GM18505 (cell line): ENCODE measurements around the gene COL1A2.

ENCODE experiments used
- ATAC-seq: cut with Tn5 transposase; IDR thresholded peaks from one replicate; pipeline ENCODE4 v1.9.1; 2021; ENCODE audit not compliant: unreplicated experiment
- POLR2A ChIP-seq: IDR thresholded peaks from 4 replicates; pipeline ENCODE4 v1.6.1; 2011; ENCODE audit warnings: borderline replicate concordance; ENCODE audit not compliant: insufficient read depth, insufficient read length; ENCODE audit errors: extremely low read depth

COL1A2 gene

DNA sequence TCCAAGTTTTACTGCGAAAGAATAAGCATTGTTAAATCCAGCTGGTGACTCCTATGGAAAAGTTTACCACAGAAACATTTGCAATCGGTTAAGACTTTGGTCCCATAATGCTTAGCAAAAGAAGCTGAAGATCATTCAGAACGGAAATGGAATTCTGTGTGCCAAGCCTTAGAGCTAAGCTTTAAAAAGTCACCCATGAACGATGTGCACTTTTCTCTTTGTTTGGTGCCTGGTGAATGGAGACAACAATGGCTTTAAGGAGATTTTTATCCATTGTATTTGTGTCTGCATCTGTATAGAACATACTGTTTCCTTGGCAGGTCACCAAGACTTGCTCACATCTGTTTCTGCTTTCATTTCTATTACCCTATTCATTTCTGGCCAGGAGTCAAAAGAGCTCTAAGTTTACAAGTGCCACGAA lies 26.3 kb upstream of the COL1A2 start:
- no peak for ATAC-seq
- no peak for TF ChIP-seq POLR2A

DNA sequence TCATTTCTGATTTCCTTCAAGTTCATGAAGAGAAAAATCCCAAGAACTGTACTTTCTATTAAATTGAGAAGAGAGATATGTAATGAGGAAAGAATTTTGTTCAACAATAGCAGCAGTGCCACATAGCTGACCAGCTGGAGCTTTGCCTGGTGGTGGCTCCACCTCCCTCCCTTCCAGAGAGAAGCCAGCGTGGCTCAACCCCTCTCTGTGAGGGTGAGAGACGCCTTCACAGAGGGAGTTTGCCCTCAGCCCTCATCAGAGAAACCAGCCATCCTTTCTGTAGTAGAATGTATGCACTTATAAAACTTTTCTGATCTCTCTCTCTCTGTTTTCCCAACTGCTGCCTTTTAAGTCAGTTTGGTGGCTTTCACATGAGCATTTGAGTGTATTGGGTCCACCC lies 20.5 kb upstream of the COL1A2 start:
- no peak for TF ChIP-seq POLR2A
- ATAC-seq: no peak

DNA sequence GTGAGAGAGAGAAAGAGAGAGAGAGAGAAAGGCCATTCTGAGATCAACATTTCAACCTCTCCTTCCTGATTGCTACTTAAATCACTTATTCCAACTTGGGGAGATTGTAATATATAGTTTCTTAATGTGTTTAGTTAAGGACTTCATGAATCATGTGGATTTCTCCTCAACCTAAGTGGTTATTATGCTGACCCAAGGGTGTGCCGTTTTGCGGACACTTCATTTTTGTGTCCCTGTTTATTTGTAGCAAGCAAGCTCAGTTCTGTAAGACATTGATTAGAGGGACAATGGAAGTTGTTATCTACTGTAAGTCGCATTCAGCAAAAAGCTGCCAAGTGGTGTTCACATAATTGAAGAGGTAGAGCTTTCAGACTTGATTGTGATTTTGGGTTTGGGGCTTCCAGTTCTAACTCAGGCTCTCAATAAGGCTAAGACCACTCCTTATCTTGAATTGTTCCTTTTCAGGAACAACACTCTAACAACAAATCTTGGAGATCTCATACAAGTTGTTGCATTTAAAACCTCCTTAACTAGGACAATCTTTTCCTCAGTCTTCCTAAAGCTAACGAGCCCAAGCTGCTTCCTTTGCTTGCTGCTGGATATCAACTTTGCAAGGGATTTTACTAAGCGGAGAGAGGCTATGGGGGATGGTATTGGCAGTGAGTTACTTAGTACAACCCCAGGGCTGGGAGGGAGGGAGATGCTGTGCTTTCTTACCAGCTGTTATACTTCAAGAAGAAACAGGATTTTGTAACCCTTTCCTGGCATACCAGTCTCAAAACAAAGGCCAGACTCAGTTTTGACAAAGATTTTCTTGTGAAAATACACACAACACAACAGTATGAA lies 19.8 kb upstream of the COL1A2 start:
- no peak for ATAC-seq

DNA sequence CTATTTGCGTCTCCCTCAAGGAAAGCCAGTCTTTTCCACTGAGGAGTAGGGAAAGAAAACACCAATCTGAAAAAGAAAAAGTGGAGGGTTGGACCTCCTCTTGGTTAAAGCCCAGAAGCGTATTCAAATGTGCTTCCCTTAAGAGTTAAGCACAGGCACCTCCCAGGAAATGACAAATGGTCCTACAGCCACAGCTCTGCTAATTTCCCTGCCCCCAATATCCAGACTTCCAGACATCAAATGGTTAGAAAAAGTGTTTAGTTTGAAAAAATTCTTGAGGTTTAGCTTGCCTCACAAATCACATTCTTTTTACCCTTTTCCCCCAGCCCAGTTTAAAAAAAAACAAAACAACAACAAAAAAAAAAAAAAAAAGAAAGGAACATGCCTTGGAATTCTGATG lies 19.0 kb upstream of the COL1A2 start:
- TF ChIP-seq POLR2A: no peak
- ATAC-seq: no peak

More for the DNA sequence above, 19.8 kb upstream of the COL1A2 start:
- no peak for TF ChIP-seq POLR2A

DNA sequence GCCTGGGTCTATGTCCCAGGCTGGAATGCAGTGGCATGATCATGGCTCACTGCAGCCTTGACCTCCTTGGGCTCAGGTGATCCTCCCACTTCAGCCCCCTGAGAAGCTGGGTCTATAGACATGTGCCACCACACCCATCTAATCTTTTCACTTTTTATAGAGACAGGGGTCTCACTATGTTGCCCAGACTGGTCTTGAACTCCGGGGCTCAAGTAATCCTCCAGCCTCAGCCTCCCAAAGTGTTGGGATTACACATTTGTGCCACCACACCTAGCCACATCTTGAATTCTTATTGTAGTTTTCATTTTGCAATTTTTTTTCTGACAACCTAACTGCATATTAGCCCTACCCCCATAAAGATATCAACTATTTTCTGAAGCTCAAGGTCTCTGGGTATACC lies 18.4 kb upstream of the COL1A2 start:
- TF ChIP-seq POLR2A: no peak
- no peak for ATAC-seq

DNA sequence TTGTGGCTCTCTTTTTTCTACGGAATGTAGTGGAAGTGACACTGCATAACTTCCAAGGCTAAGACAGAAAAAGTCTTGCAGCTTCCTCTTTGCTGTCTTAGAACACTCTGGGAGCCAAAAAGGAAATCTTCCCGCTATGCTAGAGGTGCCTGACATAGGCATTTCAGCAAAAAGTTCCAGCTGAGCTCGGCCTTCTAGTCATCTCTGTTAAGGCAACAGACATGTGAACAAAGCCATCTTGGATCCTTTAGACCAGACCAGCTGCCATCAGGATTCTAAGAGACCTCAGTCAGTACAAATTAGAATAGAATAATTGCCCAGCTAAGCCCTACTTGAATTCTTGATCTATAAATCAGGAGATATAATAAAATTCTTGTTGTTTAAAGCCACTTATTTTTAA lies 16.3 kb upstream of the COL1A2 start:
- TF ChIP-seq POLR2A: no peak
- ATAC-seq: no peak

DNA sequence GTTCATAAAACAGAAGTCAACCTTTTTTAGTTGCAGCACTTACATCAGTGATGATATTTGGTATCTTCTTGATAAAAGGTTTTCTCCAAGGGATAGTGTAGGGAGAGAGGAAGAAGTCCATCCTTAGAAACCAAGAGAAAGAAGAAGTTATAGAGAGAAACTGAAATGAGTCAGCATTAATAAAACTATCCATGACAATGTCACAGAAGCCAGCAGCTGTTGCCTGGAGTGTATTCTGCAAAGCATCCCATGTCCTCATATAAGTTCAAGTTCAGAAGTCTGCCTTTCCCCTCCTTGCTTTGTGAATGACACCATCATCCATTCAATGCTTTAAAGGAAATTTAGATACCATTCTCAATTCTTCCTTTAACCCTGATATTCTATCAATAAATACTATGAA lies 14.4 kb upstream of the COL1A2 start:
- ATAC-seq: no peak
- TF ChIP-seq POLR2A: no peak

DNA sequence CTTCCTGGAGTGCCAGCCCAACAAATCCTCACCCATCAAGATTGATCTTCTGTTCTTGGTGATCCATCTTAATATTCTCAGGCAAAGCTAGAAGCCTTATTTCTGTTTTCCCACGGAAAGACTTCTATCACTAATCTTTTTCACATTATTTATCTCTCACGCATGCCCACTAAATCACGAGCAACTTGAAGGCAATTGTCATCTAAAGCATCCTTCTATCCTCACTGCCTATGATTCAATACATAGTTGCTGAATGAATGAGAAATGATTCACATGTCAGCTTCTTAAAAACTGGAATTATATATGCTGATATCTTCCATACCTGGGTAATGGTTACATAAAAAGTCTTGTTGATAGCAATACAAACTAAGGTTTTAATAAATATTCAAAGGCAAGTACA lies 12.6 kb upstream of the COL1A2 start:
- TF ChIP-seq POLR2A: no peak
- no peak for ATAC-seq

DNA sequence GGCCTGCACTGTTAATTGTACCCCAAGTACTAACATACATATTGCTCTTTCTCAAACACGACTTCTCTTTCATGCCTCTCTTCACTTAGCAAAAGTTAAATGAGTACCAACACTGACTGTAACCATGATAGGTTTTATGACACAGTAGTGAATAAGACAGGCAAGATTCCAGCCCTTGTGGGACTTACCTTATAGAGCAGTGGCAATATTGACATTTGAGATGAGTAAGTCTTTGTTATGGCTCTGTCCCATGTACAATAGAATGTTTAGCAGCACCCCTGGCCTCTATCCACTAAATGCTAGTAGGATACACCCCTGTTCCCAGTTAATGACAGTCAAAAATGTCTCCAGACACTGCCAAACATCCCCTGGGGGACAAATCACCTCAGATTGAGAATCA lies 11.9 kb upstream of the COL1A2 start:
- ATAC-seq: no peak
- TF ChIP-seq POLR2A: no peak

DNA sequence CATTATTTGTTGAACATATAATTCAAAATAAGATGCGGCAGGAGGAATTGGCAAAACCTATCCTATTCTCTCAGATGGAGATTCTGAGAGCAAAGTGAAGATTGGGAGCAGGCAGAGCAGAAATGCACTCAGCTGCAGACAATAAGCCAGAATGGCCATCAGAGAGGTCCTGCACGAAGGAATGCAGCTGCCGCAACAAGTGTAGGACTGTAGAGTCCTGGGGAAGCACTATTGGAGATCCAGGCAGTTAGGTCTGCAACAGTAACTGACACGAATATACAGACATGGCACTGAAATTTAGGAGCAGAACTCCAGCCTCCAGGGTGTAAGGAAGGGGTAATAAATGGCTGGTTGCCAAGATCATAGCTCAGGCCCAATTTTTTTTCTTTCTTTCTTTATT lies 10.4 kb upstream of the COL1A2 start:
- TF ChIP-seq POLR2A: no peak
- no peak for ATAC-seq

DNA sequence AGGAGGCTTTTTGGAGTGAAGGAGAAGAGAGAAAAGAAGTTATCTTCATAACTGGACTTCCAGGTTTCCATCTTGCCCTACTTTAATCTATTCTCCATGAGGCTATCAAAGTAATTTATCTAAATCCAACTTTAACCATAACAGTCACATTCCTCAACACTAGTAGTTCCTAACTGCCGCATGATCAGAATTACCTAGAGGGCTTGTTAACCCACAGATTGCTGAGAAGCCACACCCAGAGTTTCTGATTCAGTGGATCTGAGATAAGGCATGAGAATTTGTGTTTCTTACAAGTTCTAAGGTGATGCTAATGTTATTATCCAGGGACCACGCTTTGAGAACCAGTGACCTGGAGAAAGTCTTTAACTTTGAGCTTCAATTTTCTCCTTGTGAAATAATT lies 8.3 kb upstream of the COL1A2 start:
- no peak for ATAC-seq
- no peak for TF ChIP-seq POLR2A

DNA sequence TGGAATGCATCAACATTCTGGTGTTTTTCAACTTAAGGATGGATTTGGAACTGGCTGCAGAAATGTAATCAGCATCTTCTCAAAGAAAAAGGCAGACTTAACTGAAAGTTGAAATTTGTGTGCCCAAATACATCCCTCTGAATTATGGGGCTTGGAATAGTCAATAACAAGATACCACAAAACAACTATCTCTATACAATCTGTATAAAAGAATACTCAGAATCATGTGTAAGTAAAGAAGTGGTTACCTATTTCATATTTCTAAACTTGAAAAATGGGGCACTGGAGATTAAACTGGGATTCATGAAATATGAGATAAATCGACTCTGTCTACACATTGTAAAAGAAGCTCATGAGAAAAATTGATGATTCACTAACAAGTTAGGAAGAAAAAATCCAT lies 6.2 kb upstream of the COL1A2 start:
- no peak for ATAC-seq
- no peak for TF ChIP-seq POLR2A

DNA sequence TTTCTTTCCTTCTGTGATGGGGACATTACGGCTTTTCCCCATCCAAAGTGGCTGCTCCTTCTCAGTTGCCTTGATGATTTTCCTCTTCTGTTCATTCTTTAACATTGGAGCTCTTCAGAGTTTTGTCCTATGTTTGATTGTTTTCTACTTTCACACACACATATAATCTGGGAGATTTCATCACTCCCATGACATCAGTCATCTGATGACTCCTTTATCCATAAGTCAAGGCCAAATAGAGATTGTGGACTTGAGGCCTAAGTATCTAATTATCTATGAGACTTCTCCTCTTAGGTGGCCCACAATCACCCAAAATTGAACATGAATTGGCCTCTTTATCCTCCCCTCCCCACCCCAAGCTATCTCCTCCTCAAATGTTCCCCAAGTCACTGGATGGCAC lies 5.3 kb upstream of the COL1A2 start:
- ATAC-seq: no peak
- no peak for TF ChIP-seq POLR2A

DNA sequence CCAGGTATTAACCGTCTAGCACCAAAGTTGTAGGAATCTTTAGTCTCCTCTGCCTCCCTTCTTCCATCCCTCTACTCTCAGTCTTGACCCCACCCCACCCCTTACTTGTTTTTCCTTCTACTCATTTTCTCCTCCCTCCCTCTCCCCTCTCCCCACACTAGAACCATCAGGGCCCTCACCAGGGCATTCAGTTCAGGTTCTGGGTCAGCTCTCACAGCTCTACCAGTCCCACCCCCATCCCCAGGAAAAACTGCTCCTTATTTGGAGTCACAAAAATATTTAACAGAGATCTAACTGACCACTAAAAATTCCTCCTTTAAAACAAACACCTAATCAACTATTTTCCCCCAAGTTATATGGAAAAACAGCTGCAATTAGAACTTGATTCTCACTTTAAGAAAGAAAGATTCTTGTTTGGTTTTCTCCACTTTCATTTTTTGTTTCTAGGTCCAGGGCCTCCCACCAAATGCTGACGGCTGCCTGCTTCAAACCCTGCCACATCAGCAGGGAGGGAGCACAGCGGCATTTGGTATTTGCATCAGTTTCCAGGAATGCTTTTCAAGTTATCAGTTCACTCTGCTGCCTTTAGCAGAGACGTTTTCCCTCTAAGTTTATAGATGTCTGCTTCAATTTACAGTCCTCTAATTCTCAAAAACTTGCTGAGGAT lies 2.8 kb upstream of the COL1A2 start:
- ATAC-seq: no peak
- TF ChIP-seq POLR2A: no peak

DNA sequence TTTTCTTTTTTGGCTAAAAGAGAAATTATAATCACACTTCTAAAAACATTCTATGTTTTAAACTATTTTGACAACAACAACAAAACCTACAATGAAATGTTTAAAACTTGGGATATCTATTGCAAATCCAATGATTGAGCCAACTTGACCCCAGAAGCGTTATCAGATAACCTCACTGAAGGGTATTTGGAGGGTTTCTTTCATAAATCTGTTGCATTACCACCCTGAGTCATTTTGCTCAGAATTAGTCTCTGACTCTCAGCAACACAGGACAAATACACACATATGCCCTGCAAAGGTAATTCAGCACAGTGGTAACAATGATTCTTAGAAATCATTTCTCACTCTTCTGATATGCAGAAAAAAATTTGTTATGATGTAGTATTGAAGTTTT lies 2.3 kb upstream of the COL1A2 start:
- ATAC-seq: no peak
- no peak for TF ChIP-seq POLR2A
